Muscle layer of duodenum (tissue), 2 donors: ENCODE data around the gene NDC1.
A peak's percentile ranks its signal among the peaks of the same experiment; 100 is the strongest.
"Not testable (repeated sequence)": the region's sequence is repeated elsewhere in the genome, so short reads cannot be mapped to it uniquely, and the experiment has no call there.

Experiments
- H3K27ac ChIP-seq: one replicate; pipeline ENCODE4 v1.7.0; 2013; ENCODE audit warnings: mild to moderate bottlenecking, low read length
- H3K27me3 ChIP-seq: one replicate; pipeline ENCODE4 v1.7.0; 2013; ENCODE audit warnings: low read depth, mild to moderate bottlenecking, control low read depth, low read length
- H3K36me3 ChIP-seq, 2 donors: one replicate each; pipeline ENCODE4 v1.7.0; 2013; ENCODE audit warnings: low read length in 2 of 2, control low read depth in 1 of 2, mild to moderate bottlenecking in 1 of 2; ENCODE audit not compliant: insufficient read depth in 2 of 2, control insufficient read depth in 1 of 2
- H3K4me1 ChIP-seq, 2 donors: one replicate each; pipeline ENCODE4 v1.7.0; 2013; ENCODE audit warnings: low read length in 2 of 2, mild to moderate bottlenecking in 2 of 2, control low read depth in 1 of 2, moderate library complexity in 1 of 2; ENCODE audit not compliant: insufficient read depth in 2 of 2, control insufficient read depth in 1 of 2
- H3K4me3 ChIP-seq, 2 donors: one replicate each; pipeline ENCODE4 v1.7.0; 2013; ENCODE audit warnings: low read length in 2 of 2, low read depth in 1 of 2, mild to moderate bottlenecking in 1 of 2
- H3K9me3 ChIP-seq, 2 donors: one replicate each; pipeline ENCODE4 v1.7.0; 2013; ENCODE audit warnings: low read length in 2 of 2, control low read depth in 1 of 2, mild to moderate bottlenecking in 1 of 2; ENCODE audit not compliant: control insufficient read depth in 1 of 2
- donor health status: healthy.

NDC1 gene

DNA sequence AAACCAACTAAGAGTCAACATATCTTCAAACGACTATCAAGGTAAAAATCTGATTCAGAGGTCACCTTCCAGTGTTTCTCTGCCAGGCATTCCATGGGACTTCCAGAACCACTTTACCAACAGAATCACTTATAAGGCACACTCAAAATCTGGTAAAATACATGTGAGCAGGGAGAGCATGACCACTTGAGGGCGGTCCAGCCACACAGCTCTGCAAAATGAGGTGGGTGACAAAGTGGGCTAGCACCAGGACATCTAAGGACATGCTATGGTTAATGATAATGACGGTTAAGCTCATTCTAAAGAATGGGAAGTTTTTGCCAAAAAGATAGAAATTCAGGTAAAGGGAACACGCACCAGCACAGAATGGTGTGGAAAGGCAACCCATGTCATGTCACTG is 74.6 kb downstream of the NDC1 start:
- Histone ChIP-seq H3K4me3 (no peak overlapping the region), H3K27ac (no peak overlapping the region), H3K4me1 (peaks cover 0 to 5% of the 10 kb centered on the region in 2 donors), H3K36me3 (peaks cover 0 to 6% of the 10 kb centered on the region in 2 donors), H3K27me3 (no peaks in the 10 kb centered on the region), H3K9me3 (no peaks in the 10 kb centered on the region)

DNA sequence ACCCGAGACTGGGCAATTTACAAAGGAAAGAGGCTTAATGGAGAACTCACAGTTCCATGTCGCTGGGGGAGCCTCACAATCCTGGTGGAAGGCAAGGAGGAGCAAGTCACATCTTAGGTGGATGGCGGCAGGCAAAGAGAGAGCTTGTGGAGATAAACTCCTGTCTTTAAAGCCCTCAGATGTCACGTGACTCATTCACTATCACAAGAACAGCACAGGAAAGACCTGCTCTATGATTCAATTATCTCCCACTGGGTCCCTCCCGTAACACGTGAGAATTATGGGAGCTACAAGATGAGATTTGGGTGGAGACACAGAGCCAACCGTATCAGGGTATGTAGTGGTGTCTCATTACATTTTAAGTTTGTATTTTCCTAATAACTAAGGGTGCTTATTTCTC is 77.6 kb downstream of the NDC1 start:
- H3K4me3 ChIP-seq, H3K36me3 ChIP-seq, H3K4me1 ChIP-seq: not testable (repeated sequence)

DNA sequence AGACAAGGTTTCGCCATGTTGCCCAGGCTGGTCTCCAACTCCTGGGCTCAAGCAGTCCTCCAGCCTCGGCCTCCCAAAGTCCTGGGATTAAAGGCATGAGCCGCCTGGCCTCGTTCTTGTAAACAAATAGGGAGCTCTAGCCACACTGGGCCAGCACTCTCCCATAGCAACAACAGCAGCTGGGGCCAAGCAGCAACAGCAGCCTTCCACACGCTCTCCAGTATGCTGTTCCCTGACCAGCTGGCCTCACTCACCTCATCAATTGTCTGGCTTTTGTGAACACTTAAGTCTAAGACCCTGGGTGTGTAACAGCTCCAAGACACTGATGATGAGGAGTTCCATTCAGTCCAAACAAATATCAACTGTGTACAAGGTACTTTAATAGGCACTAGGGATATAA is 82.2 kb downstream of the NDC1 start:
- Histone ChIP-seq H3K4me1 (no peaks in the 10 kb centered on the region), H3K36me3 (no peaks in the 10 kb centered on the region), H3K4me3 (no peak overlapping the region), H3K9me3 (no peaks in the 10 kb centered on the region), H3K27ac (no peak overlapping the region), H3K27me3 (no peaks in the 10 kb centered on the region)

More for the DNA sequence above, 77.6 kb downstream of the NDC1 start:
- H3K27me3 ChIP-seq, H3K9me3 ChIP-seq, H3K27ac ChIP-seq: not testable (repeated sequence)

DNA sequence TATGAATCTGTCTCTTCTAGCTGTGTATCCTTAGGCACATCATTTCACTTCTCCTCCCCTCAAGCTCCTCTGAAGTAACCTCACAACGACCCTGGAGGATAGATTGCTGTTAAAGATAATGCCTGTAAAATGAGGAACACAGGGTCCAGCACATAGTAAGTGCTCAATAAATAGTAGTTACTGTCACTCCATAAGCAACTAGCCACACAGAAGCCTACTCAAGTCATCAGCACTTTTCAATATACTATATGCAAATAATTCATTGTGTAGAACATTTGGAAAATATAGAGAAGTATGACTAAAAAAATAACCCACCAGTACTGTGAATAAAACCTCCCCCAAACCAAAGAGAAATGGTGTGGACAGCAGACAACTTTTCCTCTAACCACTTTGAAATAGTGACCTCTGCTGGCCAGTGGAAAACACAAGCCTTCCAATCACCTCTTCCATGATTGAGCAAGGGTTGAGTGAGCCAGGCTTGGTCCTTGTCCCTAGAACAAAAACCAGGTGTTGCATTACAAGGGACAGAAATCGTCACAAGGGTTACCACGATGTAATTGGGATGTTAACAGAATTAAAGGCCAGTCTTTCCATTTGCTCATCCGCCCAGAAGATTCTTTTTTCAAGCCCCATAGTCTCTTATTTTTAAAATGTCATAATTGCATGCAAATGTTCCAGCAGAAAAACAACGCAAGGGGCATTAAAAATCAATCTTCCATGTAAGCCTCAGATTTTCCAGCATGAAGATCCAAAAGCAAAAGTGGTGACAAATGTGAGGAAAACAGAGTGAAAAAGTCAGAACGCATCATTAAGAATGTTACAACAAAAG is 83.4 kb downstream of the NDC1 start:
- Histone ChIP-seq H3K27ac (no peak overlapping the region), H3K36me3 (no peaks in the 10 kb centered on the region), H3K4me1 (no peaks in the 10 kb centered on the region), H3K9me3 (no peaks in the 10 kb centered on the region), H3K4me3 (no peak overlapping the region), H3K27me3 (no peaks in the 10 kb centered on the region)

DNA sequence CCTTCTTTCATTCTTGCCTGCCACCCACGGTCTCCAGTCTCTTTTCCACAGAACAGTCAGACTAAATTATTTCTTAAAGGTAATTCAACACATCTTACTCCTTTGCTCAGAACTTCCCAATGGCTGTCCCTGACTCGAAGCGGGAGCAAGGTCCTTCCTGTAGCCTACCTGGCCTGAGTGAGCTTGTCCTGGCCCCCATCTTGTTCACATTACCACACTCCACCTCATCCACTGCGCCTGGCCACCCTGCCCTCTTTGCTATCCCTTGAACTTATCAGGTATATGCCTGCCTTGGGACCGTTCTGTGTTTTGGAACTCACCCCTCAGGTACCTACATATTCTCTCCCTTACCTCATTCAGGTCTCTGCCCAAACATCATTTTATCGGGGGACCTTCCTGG is 85.8 kb downstream of the NDC1 start:
- Histone ChIP-seq H3K4me1 (no peaks in the 10 kb centered on the region), H3K4me3 (no peak overlapping the region), H3K36me3 (no peaks in the 10 kb centered on the region), H3K27ac (no peak overlapping the region), H3K9me3 (no peaks in the 10 kb centered on the region), H3K27me3 (no peaks in the 10 kb centered on the region)

DNA sequence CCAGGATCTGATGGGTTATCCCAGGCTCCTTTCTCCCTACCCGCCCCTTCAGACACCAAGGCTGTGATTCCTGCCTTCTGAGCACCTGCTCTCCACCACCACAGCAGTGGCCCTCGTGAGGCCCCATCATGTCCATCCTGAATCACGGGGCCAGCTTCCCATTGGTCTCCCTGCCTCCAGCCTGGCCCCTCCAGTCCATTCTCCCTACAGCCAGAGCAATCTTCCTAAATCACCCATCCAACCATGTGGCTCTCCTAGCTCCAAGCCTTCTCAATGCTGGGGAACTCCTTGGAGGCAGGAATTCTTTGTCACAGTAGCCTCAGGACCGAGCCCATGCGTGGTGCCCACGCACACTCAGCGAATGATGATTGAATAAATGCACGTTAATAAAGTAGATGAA is 90.3 kb downstream of the NDC1 start:
- H3K36me3 ChIP-seq, result no peaks in the 10 kb centered on the region
- H3K4me3 ChIP-seq, result no peak overlapping the region
- H3K27ac ChIP-seq, result no peak overlapping the region
- H3K4me1 ChIP-seq, result no peaks in the 10 kb centered on the region
- no peaks in the 10 kb centered on the region for H3K27me3 ChIP-seq
- H3K9me3 ChIP-seq, result no peaks in the 10 kb centered on the region

DNA sequence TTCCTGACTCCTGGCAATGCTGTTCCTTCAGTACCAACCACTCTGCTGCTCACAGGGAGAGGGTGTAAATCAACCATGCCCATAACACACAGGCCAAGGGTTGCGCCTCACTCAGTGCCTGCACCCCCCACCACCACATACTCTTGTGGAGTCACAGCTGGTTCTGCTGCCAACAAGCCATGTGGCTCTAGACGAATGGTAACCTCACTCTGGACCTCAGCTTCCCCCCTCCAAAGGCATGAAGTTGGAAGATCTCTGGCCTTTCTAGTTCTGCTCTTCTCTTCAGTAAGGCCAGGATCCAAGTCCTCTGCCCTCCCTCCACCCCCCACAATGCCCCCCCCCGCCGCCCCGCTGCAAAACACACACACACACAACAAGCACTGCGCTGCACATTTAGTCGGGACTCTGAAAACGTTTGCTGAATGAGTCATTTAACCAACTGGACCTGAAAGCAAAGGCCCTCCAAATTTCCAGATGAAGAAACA is 97.4 kb downstream of the NDC1 start:
- Histone ChIP-seq H3K4me1 (peaks cover 5 to 17% of the 10 kb centered on the region in 2 donors), H3K27ac (no peak overlapping the region), H3K9me3 (no peaks in the 10 kb centered on the region), H3K36me3 (no peaks in the 10 kb centered on the region), H3K4me3 (no peak overlapping the region), H3K27me3 (peaks cover 7% of the 10 kb centered on the region)

DNA sequence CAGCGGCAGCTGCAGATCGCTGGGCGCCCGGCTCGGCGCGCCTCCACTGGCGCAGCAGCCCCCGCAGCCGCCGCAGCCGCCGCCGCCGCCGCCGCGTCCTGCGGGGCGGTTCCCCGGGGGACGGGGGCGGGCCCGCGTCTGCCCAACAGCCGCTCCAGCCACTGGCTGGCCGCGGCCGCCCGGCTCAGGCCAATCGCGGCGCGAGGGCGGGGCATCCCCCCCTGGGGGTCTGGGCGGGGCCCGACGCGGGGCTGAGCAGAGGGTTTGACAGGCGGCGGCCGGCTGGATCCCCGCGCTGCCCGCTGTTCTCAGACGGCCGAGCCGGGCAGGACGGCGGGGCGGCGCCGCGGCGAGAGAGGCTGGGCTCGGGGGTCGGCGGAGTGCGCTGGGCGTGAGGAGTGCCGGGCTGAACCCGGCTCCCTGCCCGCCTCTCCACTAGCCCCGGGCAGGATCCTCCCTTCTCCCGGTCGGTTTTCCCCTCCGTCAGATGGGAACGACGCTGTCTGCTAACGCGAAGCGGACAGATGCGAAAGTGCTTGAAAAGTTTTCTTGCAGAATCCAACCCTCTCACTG is 98.9 kb downstream of the NDC1 start, which contains the start of gene GLIS1:
Gene GLIS1 (minus strand): TSS at position 56 of the 573 bp plus-strand sequence. CDS start 1,100 bp downstream, outside the sequence.
- no peaks in the 10 kb centered on the region for H3K9me3 ChIP-seq
- peak within 1 kb of the TSS; percentile 66 to 75 for H3K4me3 ChIP-seq
- H3K27me3 ChIP-seq, result peaks cover 7% of the 10 kb centered on the region
- H3K36me3 ChIP-seq, result no peaks in the 10 kb centered on the region
- H3K27ac ChIP-seq, result no peak within 1 kb of the TSS
- H3K4me1 ChIP-seq, result peaks cover 5 to 17% of the 10 kb centered on the region in 2 donors

DNA sequence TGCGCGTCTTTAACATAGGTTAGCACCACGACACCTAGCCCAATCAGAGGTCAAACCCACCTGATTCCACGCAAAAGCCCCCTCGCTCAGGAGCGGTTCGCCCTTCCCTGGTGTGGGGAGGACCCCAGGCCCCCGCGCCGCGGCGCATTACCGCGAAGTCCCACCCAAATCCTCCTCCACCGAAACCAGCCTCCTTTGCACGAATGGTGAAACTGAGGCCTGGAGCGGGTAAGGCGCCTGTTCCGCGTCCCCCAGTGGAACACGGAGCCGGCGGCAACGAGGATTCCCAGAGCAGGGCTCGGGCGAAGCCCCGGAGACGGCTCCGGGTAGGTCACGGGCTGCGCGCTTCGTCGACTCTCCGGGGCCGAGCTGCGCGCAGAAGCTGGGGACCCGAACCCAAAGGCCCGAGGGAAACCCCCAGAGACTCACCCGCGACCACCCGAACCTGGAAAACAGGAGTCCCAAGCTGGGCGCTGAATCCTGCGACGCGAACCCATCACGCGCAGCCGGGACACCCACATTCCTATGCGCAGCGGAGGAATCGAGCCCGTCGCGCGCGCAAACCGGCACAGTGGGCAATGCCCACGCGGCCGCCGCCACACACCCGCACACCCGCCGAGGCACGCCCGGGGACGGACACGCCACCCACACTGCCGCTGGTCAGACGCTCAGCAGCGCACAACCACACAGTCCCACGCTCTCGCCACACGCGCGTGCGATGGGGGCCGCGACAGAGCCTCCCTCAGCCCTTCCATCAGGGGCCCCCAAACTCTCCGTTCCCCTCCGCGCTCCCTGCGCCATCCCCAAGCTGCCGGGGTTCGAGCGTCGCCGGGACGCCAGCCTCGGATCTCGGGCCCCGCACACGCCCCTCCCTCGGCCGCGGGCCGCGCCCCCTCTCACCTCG is 99.6 kb downstream of the NDC1 start:
- Histone ChIP-seq H3K27ac (no peak overlapping the region), H3K27me3 (peaks cover 7% of the 10 kb centered on the region)

DNA sequence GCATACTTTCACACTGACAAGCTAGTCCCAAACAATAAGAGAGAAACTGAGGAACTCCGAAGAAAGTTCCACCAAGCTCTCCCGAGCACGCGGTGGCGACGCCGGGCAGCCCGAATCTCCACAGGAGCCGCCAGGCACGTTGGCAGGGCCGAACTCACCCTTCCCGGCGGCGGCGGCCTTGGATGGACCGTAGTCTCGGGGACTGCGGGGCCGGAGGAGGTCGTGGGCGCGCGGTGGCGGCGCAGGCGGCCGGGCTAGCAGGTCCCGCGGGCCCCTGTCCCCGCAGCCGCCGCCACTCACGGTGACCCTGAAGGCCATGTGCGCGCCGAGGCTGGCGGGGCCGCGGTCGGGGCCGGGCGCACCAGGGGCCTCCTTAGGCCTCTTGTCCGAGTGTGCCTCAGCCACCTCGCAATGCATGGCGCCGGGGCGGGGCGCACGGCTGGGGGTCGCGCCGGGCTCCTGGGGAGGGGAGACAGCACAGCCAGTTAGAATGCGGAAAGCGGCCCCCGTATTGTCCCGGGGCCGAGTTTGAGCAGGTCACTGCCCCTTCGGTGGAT is 100.4 kb downstream of the NDC1 start:
- Histone ChIP-seq H3K4me3 (peak overlapping the region; percentile 30 to 75), H3K4me1 (peaks cover 5 to 17% of the 10 kb centered on the region in 2 donors), H3K27me3 (peaks cover 7% of the 10 kb centered on the region), H3K36me3 (peaks cover 0 to 6% of the 10 kb centered on the region in 2 donors), H3K9me3 (no peaks in the 10 kb centered on the region), H3K27ac (no peak overlapping the region)

More for the DNA sequence above, 99.6 kb downstream of the NDC1 start:
- Histone ChIP-seq H3K4me1 (peaks cover 5 to 17% of the 10 kb centered on the region in 2 donors), H3K9me3 (no peaks in the 10 kb centered on the region), H3K36me3 (peaks cover 0 to 3% of the 10 kb centered on the region in 2 donors), H3K4me3 (peak overlapping the region; percentile 30 to 75)
